ENCODE results near the gene PLEKHG4B. TPM values are rescaled to one million over a fixed set of nuclear protein-coding genes. Genes with fewer than 3 reads are reported as not detected.

PLEKHG4B gene
- total RNA-seq, 2 donors from 2014 or later, result 0.05 to 0.17 TPM

GRCh38 chr5:176296-176823, 84.4 kb downstream of the PLEKHG4B start:
- H3K36me3 ChIP-seq, result no peaks in the 10 kb centered on the region
- H3K27ac ChIP-seq, result no peak overlapping the region
- no peaks in the 10 kb centered on the region for H3K9me3 ChIP-seq
- no peak overlapping the region for H3K4me3 ChIP-seq
- DNase-seq, result no peak
- no peaks in the 10 kb centered on the region for H3K4me1 ChIP-seq
- TF ChIP-seq CTCF (IDR thresholded peaks at IDR 0.05), result no peak
- no peak overlapping the region for H3K9ac ChIP-seq (ENCODE audit: low read depth in 2 of 2, low read length in 2 of 2)
- intact Hi-C loops (cut with DNase I), result no loop called here
- no peaks in the 10 kb centered on the region for H3K27me3 ChIP-seq

- no peaks in the 10 kb centered on the region for H3K9me3 ChIP-seq
- TF ChIP-seq CTCF (IDR thresholded peaks at IDR 0.05), result no peak
- no peak overlapping the region for H3K27ac ChIP-seq
- no peak overlapping the region for H3K4me3 ChIP-seq
- H3K9ac ChIP-seq (ENCODE audit: low read depth in 2 of 2, low read length in 2 of 2), result no peak overlapping the region
- H3K27me3 ChIP-seq, result no peaks in the 10 kb centered on the region
- intact Hi-C loops (cut with DNase I), result no loop called here
- DNase-seq, result no peak
- no peaks in the 10 kb centered on the region for H3K4me1 ChIP-seq
- no peaks in the 10 kb centered on the region for H3K36me3 ChIP-seq
Observed at GRCh38 chr5:178110-178509, 86.1 kb downstream of the PLEKHG4B start.

- Histone ChIP-seq H3K4me3 (no peak overlapping the region), H3K4me1 (no peaks in the 10 kb centered on the region), H3K36me3 (no peaks in the 10 kb centered on the region), H3K9me3 (no peaks in the 10 kb centered on the region), H3K9ac (ENCODE audit: low read depth in 2 of 2, low read length in 2 of 2) (no peak overlapping the region), H3K27ac (no peak overlapping the region), H3K27me3 (no peaks in the 10 kb centered on the region)
- DNase-seq, result no peak
- intact Hi-C loops (cut with DNase I), result no loop called here
- TF ChIP-seq CTCF (IDR thresholded peaks at IDR 0.05), result no peak
Observed at GRCh38 chr5:179401-179800, 87.4 kb downstream of the PLEKHG4B start.

GRCh38 chr5:180286-180918, 88.4 kb downstream of the PLEKHG4B start:
- Histone ChIP-seq H3K4me3 (no peak overlapping the region), H3K27ac (no peak overlapping the region), H3K9ac (ENCODE audit: low read depth in 2 of 2, low read length in 2 of 2) (no peak overlapping the region), H3K9me3 (no peaks in the 10 kb centered on the region), H3K36me3 (no peaks in the 10 kb centered on the region), H3K27me3 (no peaks in the 10 kb centered on the region), H3K4me1 (no peaks in the 10 kb centered on the region)
- intact Hi-C loops (cut with DNase I), result no loop called here
- DNase-seq, result no peak
- TF ChIP-seq CTCF (IDR thresholded peaks at IDR 0.05), result no peak

DNA sequence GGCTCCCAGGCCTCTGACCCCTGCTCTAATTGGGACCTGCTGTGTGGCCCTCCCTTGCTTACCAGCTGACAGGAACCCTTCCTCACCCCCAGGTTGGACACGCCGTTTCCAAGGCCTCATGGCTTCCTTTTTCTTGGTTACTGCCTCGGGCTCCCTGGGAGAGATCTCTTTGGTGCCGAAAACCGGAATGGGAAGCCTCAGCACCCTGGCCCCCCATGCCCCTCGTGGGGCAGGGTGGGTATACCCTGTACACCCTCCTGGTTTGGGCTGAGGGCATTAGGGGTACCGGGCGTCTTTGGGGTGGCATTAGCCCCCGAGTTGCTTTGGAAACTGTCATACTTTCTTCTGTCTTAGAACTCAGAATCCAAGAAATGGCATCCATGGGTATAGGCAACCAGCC, 89.2 kb downstream of the PLEKHG4B start:
- no peak for TF ChIP-seq CTCF (IDR thresholded peaks at IDR 0.05)
- no peak for DNase-seq
- H3K4me1 ChIP-seq, result no peaks in the 10 kb centered on the region
- intact Hi-C loops (cut with DNase I), result no loop called here
- no peaks in the 10 kb centered on the region for H3K9me3 ChIP-seq
- no peaks in the 10 kb centered on the region for H3K27me3 ChIP-seq
- H3K4me3 ChIP-seq, result no peak overlapping the region
- no peak overlapping the region for H3K27ac ChIP-seq
- H3K36me3 ChIP-seq, result no peaks in the 10 kb centered on the region
- no peak overlapping the region for H3K9ac ChIP-seq (ENCODE audit: low read depth in 2 of 2, low read length in 2 of 2)

Measured in colonic mucosa (tissue), 4 donors.